ENCODE data around the gene RYR3.

The RYR3 gene

DNA sequence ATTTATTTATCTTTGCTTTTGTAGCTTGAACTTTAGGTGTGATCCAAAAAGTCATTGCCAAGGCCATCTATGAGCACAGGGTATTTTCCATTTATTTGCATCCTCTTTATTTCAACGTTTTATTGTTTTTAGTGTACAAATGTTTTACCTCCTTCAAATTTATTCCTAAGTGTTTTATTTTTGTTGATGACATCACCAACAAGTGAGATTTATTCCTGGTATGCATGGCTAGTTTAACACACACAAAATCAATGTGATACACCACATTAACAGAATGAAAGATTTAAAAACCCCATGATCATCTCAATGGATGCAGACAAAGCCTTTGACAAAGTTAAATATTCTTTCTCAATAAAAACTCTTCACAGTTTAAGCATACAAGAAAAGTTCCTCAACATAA, 591.3 kb downstream of the RYR3 start:
- H3K27ac ChIP-seq, result no peak overlapping the region
- no peak overlapping the region for H3K4me3 ChIP-seq
- peaks cover 0 to 1% (median 0%) of the 10 kb centered on the region in 4 donors for H3K4me1 ChIP-seq
- no peaks in the 10 kb centered on the region for H3K27me3 ChIP-seq
- H3K36me3 ChIP-seq, result no peaks in the 10 kb centered on the region
- H3K9me3 ChIP-seq, result no peaks in the 10 kb centered on the region
- TF ChIP-seq, protein P1, sequence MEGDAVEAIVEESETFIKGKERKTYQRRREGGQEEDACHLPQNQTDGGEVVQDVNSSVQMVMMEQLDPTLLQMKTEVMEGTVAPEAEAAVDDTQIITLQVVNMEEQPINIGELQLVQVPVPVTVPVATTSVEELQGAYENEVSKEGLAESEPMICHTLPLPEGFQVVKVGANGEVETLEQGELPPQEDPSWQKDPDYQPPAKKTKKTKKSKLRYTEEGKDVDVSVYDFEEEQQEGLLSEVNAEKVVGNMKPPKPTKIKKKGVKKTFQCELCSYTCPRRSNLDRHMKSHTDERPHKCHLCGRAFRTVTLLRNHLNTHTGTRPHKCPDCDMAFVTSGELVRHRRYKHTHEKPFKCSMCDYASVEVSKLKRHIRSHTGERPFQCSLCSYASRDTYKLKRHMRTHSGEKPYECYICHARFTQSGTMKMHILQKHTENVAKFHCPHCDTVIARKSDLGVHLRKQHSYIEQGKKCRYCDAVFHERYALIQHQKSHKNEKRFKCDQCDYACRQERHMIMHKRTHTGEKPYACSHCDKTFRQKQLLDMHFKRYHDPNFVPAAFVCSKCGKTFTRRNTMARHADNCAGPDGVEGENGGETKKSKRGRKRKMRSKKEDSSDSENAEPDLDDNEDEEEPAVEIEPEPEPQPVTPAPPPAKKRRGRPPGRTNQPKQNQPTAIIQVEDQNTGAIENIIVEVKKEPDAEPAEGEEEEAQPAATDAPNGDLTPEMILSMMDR (IDR thresholded peaks at IDR 0.05), result no peak
- intact Hi-C loops (cut with DNase I; ENCODE audit: low total_unique reads), result no loop called here
- no peak for DNase-seq

DNA sequence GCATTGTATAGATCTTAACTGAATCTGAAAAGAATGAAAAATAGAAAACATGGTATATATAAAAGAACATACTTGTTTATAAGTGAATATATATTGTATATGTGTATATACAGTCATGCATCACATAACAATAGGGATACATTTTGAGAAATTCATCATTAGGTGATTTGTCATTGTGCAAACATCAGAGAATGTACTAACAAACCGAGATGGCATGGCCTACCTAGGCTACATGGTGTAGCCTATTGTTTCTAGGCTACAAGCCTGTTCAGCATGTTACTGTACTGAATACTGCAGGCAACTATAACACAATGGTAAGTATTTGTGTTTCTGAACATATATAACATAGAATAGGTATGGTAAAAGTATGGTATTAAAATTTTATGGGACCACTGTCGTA, 592.9 kb downstream of the RYR3 start:
- no peaks in the 10 kb centered on the region for H3K36me3 ChIP-seq
- TF ChIP-seq, protein P1 (IDR thresholded peaks at IDR 0.05), result no peak
- no peaks in the 10 kb centered on the region for H3K9me3 ChIP-seq
- no peak overlapping the region for H3K4me3 ChIP-seq
- H3K4me1 ChIP-seq, result peaks cover 0 to 13% (median 0%) of the 10 kb centered on the region in 4 donors
- no peak overlapping the region for H3K27ac ChIP-seq
- intact Hi-C loops (cut with DNase I; ENCODE audit: low total_unique reads), result no loop called here
- no peak for DNase-seq
- H3K27me3 ChIP-seq, result no peaks in the 10 kb centered on the region

DNA sequence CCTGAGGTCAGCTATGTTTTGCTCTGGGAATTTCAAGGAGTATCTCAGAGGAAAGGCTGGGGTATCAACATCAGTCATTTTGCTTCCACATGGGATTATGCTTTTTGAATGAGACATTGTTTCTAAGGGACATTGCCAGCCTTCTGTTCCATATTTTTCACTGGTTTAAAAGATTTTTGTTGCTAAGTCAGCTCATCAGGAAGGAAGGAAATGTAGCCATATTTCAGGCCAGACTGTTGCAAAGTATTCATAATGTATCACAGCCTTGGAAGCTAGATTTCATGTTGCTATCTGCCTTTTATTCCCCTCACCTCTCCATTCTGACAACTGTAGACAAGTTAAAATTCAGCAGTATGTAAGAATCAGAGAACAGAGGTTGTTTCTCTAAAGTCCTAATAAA, 596.6 kb downstream of the RYR3 start:
- H3K27me3 ChIP-seq, result no peaks in the 10 kb centered on the region

DNA sequence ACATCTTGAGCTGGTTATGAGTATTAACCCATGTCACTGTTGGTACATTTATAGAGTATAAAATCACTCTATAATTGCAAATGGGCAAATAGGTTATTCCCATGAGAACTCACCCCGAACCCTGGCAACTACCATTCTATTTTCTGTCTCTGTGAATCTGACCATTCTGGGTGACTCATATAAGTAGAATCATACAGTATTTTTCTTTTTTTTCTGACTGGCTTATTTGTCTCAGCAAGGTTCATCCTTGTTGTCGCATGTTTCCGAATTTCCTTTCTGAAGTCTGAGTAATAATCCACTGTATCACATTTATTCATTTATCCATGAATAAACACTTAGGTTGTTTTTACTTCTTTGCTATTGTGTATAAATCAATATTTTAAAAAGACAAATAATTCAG, 597.6 kb downstream of the RYR3 start:
- intact Hi-C loops (cut with DNase I; ENCODE audit: low total_unique reads), result no loop called here
- Histone ChIP-seq H3K9me3 (no peaks in the 10 kb centered on the region), H3K4me3 (no peak overlapping the region), H3K36me3 (no peaks in the 10 kb centered on the region), H3K27me3 (no peaks in the 10 kb centered on the region), H3K4me1 (peaks cover 0 to 29% (median 0%) of the 10 kb centered on the region in 4 donors), H3K27ac (no peak overlapping the region)
- DNase-seq, result no peak
- TF ChIP-seq, protein P1 (IDR thresholded peaks at IDR 0.05), result no peak

More for the DNA sequence above, 596.6 kb downstream of the RYR3 start:
- H3K4me3 ChIP-seq, result no peak overlapping the region
- no peaks in the 10 kb centered on the region for H3K9me3 ChIP-seq
- TF ChIP-seq, protein P1 (IDR thresholded peaks at IDR 0.05), result no peak
- H3K36me3 ChIP-seq, result no peaks in the 10 kb centered on the region
- no peak overlapping the region for H3K27ac ChIP-seq
- H3K4me1 ChIP-seq, result peaks cover 0 to 29% (median 0%) of the 10 kb centered on the region in 4 donors
- intact Hi-C loops (cut with DNase I; ENCODE audit: low total_unique reads), result no loop called here
- no peak for DNase-seq

DNA sequence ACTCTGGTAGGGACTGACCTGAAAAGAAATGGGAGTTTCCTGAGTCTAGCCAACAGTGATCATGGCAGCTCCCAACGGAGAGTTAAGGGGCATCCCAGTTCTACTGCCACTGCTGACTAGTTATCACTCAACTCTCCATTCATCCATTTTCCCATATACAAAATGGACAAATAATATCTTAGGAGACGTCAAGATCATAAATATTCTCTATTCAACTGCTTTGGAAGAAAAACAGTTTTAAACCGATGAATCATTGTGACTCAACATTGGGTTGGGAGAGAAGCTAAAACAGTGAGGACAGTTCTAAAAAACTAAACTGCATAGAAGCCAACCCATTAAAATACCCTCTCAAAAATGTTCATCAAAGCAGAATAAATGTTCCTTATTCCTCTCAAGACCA, 600.0 kb downstream of the RYR3 start:
- intact Hi-C loops (cut with DNase I; ENCODE audit: low total_unique reads), result no loop called here
- TF ChIP-seq, protein P1 (IDR thresholded peaks at IDR 0.05), result no peak
- H3K4me3 ChIP-seq, result no peak overlapping the region
- H3K9me3 ChIP-seq, result no peaks in the 10 kb centered on the region
- no peak overlapping the region for H3K27ac ChIP-seq
- no peaks in the 10 kb centered on the region for H3K27me3 ChIP-seq
- DNase-seq, result no peak
- H3K36me3 ChIP-seq, result no peaks in the 10 kb centered on the region
- H3K4me1 ChIP-seq, result peaks cover 0 to 29% (median 1%) of the 10 kb centered on the region in 4 donors

DNA sequence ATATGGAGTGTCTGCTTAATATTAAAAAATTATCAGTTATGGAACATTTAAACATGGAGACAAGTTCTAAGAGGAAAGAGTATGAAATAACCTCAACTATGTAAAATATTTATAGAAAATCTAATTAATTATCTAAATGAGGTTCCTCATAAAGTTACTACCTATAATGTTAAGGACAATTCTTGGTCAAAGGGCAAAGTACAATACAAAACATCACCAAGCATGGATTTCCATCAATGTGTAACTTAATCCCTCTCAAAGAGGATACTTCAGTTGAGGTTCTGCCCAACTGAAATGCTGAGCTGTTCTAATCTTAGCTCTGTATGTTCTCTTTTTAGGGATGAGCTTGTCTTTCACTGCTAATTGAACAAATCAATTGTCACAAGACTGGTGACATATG, 601.6 kb downstream of the RYR3 start:
- peaks cover 0 to 25% (median 2%) of the 10 kb centered on the region in 4 donors for H3K4me1 ChIP-seq
- H3K36me3 ChIP-seq, result no peaks in the 10 kb centered on the region
- TF ChIP-seq, protein P1 (IDR thresholded peaks at IDR 0.05), result no peak
- no peak overlapping the region for H3K4me3 ChIP-seq
- no peaks in the 10 kb centered on the region for H3K27me3 ChIP-seq
- intact Hi-C loops (cut with DNase I; ENCODE audit: low total_unique reads), result no loop called here
- H3K9me3 ChIP-seq, result no peaks in the 10 kb centered on the region
- no peak overlapping the region for H3K27ac ChIP-seq
- DNase-seq, result no peak

Data from tibial artery (tissue), 4 donors.